Fibroblast of skin of back (primary cell): ENCODE results near the gene TGFBR2.

ENCODE experiments used
- DNase-seq: peaks from one replicate; pipeline ENCODE4 v3.0.0-alpha.2; 2013

TGFBR2 gene

DNA sequence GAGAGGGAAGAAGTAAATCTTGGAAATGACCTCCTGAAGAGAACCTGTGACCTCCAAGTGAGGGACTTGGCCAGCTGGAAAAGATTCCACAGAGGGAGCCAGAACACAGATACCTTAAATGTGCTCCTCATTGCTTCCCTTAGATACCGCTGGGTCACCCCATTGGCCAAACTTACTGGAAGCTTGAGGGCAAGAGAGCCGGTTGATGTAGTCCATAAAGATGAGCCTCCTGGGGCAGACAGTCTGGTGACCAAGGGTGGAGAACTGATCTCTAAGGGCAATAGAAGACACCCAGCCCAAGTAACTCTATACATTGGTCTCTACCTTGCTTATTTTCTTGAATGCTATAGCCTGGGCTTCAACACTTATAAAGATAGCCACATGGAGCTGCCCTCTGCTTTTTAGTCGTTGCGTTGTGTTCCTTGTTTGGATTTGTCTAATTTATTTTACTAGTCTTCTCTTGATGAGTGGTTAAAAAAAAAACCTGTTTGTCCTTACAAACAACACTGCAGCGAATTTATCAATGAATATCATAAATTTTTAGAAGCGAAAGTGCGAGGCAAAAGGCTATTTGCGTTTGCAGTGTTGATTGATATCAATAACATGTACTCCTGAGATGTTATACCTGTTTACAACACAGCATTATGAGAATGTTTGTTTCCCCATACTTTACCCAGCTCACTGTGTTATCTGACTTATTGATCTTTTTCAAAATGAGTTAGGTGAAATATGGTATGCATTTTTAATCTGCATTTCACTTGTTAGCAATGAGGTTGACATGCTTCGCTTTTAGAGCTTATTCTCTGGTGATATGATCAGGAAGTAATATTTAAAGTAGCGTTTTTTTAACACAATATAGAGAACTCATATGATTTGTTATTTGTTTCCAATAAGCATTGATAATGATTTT, 31.2 kb downstream of the TGFBR2 start:
- no peak for DNase-seq

DNA sequence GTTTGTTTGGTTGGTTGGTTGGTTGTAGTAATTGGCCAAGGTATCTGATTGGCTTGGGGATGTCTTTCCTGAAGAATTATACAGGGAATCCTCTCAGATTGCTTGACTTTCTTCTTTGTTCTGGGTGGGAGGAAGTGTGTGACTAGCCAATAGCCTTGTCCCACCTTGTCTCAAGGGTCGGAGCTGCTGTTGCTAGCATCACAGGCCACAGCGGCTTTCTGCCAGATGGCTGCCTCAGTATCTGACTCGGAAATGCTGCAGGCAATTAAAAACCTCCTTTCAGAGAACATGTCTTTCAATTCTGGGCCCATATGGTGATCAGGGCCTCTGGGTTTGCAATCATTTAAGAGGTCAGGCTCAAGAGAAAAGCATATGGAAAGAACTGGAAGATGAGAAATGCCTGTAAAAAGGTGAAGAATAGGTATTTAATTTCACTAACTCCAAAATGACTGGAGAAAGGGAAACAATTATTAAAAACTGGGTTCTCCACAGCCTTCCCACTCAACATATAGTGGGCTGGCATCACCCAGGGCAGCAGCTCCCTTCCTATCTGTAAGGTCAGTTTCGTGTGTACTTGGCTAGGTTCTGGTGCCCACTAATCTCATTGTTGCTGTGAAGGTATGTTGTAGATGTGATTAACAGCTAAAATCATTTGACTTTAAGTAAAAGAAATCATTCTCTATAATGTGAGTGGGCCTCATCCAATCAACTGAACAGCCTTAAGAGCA, 32.4 kb downstream of the TGFBR2 start:
- DNase-seq = no peak

DNA sequence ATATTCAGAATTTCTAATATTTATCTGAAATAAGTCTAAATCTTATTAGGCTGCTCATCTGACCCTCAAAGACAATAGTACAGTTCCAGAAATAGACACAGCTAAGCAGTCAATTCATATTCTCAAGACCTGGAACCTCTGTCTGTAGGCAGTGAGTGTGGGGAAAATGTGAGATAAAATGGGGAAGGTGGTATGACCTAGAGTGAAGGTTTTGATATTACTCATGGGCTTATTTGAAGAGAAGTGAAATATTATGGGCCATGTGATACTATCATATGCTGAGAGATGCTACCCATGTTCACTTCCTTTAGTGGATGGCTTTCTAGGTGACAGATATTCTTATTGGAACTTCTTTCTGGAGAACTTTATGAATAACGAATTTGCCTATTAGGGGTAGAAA, 33.5 kb downstream of the TGFBR2 start:
- no peak for DNase-seq

DNA sequence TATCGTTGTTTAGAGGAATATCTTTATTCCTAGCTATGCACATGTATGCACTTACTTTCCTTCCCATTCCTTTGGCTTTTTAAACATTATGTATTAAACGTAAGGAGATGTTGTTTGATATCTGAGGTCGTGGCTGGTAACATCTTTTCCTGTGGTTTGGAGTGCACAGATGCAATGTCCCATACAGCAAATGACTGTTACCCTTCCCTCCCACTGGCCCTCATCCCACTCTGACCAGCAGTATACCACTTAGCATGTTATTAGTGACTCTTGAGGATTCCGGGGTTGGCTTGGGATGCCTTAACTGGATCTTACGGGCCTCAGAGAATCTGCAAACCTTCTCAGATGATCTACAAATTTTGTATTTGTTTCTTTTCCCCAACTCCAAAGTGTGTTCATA, 34.5 kb downstream of the TGFBR2 start:
- DNase-seq = no peak

DNA sequence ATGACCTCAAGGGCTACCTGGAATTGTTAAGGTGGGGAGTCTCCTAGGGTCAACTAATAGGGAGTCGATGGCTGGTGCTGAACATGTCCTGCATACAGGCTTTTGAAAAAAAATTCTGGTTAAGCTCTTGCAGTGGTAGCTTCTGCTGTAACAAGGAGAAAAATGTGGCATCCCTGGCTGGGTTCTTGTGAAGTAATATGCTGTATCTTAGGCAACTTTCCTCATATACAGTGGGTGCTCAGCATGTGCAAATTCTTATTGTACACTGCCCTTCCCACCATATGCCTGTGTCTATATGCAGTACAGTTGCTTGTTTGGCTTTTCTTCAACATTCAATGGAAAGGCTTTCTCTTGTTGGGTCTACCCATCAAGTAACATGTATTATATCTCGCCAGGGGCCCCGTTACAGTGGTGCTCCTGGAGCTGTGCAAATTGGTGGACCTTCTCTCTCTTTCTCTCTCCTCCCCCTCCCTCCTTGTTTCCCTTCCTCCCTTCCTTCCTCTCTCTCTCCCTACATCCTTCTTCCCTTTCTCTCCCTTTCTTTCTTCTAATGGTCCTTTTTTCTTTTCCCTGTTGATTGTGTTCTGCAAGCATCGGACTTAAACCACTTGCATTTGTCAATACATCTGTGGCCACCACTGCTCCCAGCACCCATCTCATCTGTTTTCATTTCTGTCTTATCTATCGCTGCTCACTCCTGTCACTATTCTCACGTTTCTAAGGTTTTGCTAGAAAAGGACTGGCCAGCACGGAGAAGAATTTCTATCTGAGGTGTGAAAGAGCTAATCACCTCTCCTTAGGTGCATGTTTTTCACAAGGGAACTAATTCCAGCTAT, 35.2 kb downstream of the TGFBR2 start:
- no peak for DNase-seq

DNA sequence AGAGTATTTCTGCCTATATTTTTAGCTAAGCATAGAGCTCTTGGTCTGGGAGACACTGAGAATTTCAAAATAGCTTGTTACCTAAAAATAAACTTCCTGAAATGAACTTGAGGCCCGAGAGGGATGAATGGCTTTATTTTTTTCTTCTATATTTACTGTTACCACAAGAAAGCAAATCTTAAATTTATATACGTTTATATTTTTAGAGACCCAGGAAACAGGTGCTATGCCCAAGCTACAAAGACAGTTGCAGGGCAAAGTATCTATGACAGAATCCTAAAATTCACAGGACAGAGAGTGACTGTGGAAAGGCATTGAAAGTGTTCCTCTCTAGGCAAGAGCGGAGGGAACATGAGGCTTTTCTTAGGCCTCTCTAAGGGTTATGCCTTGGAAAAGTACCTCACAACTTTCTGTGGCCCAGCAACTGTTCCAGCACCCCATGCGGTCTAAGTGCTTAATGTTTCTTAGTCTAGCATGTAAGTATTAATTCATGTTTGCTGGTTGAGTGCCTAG, 36.5 kb downstream of the TGFBR2 start:
- DNase-seq = no peak

DNA sequence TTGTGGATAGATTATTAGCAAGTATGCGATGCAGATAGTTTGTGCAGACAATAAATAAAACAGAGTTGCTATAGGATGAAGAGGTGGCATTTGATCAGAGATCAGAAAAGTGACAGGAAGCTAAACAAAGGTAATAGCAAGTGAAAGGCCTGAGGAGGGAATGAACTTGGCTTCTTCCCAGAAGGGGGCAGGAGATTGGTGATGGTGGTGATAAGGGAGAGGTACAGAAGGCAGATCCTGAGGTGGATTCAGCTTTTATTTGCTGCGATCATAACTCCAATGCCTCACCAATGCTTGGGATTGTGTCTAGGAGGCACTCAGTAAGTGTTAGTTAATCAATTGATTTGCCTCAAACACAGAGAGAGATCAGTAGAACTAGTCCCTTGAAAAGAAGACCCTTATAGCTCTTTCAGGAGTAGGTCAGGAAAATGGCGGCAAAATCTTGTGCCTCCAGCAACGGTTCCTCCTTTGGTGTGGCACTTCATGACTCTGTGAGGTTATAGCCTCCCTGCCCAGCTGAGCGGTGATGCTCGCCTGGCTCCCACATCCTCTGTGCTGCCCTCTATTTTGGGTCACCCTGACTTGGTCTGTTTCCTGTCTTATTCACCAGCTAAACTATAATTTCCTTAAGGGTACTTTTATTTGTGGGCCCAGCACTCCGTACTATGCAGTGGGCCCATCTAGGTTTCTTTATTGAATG, 37.5 kb downstream of the TGFBR2 start:
- no peak for DNase-seq

DNA sequence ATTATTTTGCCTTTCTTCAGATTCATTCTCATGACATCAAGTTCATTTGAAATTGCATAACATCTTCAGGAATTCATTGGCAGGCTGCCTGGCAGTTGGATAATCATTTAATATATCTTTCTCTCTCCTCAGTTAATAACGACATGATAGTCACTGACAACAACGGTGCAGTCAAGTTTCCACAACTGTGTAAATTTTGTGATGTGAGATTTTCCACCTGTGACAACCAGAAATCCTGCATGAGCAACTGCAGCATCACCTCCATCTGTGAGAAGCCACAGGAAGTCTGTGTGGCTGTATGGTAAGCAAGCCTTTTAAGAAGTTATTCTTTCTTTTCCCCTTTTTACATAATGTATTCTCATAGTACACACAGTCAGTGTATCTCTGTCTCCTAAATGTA, 38.2 kb downstream of the TGFBR2 start:
- DNase-seq = peak; percentile 70

DNA sequence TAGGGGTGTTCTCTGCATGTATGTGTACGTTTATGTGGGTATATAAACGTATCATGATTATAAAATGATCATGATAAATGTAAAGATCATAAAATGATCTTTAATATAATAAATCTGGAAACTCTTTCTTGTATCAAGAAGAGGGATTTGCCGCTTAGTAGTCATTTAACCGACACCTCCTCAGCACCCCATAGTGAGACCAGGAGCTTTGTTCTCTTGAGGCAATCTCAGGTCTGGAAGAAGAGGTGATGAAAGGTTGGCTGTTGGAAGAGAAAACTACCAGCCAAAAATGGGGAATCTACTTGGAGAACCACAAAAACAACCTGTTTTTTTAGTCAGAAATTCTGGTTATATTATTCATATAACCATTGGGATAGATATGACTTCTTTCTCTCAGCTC, 38.7 kb downstream of the TGFBR2 start:
- DNase-seq = no peak

DNA sequence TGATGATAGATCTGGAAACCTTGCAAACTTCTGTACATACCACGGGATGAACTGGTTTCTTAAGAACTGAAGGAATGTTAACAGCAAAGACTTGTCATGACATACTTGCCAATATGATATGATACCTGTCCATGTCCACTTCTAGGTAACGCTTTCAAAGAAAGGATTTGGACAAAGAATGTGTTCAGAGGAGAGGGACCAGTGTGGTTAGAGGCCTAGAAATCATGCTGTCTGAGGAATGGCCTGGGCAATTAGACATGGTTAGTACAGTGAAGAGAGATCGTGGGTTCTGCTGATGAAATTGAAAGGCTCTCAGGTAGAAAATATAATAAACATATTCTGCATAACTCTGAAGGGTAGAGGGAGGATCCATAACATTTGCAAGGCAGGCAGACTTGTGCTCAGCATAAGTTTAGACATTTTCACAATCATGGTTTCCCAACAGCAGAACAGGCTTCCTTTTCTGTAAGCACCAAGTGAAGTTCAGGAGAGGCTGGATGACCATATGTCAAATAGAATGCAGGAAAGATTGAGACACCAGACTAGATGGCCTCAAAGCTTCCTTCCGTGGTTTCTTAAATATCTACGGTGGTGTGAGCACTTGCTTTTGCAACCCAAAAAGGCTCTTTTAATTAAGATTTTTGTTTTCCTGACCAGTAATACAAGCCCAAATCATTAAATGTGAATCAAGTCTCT, 39.9 kb downstream of the TGFBR2 start:
- DNase-seq = no peak

DNA sequence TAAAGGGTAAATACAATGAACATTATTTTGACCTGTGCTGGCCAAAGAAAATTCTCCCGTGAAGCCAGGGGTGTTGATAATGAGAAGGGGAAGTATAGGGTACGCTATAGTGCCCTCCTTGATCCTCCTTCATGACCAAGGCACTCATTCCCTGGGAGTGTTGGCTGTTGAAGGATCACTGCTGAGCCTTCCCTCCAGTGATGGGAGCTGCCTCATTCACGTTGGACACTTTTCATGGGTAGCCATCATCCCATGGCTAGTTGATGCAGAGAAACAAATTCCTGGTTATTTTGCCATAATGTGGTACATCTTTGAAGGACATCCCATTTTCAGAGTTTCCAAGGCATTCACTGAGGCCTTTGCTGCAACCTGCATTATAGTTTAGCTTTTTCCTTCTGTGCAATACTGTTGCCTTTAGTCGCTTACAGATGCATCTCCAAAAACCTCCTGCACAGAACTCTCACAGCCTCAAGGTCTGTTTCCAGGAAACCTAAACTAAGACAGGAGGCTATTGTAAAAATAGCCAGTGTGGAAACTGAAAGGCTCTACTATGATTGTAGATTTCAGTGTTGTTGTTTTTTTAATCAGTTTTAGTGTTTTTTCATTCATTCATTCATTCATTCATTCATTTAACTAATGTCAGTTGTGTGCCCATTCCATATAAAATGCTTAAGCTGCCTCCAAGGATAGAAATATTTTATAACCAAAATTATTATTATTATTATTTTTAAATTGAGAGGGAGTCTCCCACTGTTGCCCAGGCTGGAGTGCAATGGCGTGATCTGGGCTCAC, 40.8 kb downstream of the TGFBR2 start:
- DNase-seq = no peak

DNA sequence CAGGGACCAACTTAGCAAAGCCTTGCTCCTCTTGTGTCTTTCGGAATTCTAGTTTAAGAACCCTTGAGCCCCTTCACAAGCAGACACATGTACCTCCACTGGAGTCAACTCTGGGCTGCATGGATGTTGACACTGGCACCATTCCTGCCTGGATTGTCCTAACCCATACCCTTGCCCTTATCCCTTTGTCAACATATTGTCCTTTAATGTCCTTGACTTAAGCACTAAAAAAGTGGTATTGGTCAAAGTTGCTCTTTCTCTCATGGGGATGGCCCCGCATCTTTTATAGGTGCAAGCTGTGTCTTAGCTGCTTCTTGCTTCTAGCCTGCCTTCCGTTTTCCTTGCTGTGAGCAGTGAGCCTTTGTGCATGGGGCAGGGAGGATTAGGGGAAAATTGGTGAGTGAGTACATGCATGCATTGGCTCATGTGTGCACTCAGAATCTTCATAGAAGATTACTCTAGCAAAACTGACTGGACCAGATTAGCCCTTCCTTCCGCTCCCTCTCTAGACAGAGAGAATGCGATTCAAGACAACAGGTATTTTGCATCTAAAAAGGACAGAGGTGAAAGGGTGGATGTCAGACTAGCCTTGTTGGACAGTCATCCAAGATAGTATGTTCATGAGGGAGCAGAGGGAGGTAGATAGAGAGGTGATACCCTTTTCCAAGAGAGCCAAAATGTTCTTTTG, 42.4 kb downstream of the TGFBR2 start:
- DNase-seq = no peak

DNA sequence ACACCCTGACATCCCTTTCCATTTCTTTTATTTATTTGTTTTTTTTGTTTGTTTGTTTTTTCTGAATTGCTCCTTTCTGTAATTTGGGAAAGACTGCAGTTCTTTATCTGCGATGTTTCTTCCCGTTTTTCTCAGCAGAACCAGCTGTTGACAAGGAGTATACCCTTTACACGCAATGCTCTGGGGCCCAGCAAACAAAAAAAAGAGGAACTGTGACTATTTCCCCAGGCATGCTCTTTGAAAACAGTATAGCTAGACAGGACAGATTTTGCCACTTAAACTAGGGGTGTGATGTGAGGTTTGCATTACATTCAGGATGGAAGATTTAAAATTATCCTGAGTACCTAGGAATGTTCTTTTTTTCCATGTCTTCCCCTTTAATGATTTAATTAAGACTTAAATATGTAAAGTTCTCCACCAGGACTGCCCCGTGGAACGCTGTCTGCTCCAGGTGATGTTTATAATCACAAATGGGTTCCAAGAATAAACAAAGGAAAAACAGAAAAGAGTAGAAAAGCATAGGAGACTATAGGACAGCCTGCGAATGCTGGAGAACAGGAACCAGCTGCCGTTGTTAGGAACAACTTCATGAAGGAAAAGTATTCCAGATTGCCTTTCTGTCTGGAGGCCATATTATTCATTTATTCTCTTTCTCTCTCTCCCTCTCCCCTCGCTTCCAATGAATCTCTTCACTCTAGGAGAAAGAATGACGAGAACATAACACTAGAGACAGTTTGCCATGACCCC, 43.3 kb downstream of the TGFBR2 start:
- peak; percentile 92 for DNase-seq

DNA sequence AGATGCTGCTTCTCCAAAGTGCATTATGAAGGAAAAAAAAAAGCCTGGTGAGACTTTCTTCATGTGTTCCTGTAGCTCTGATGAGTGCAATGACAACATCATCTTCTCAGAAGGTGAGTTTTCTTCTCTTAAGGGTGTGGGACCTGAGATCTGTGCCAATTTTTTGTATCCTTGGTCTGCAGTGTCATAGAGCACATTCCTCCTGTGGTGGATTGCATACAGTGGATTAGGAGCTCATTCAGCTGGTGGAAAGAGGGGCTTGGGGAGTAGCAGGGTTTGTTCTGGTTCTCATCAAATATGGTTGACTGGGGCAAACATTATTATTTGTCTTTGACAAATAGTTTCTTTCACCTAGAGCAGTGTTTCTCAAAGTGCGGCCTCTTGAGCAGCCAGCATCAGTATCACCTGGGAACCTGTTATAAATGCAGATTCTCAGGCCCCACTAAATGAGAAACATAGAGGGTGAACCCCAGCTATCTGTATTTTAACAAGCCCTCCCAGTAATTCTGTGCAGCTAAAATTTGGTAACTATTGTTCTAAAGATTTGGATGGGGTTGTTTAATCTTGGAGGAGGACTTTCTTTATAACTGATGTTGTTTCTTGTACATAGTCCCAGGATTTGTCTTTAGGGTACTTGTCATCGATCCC, 44.1 kb downstream of the TGFBR2 start:
- DNase-seq = no peak

DNA sequence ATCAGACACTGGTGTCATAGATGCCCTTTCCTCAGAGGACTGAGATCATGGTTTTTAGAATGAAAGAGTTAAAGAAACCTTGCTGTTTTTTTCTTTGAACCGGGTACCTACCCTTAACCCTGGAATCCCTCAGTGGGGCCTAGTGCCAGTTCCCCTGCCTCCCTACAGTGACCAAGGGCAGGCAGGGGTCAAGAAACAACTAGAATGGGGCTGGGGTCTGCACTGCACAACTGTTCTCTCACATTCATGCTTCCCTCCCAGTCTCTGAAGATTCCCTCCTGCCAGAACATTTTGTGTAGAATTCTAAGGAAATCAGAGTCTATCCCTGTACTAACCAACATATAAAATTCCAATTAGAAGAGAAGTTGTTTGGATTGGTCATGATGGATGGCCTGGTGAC, 47.9 kb downstream of the TGFBR2 start:
- DNase-seq = no peak

DNA sequence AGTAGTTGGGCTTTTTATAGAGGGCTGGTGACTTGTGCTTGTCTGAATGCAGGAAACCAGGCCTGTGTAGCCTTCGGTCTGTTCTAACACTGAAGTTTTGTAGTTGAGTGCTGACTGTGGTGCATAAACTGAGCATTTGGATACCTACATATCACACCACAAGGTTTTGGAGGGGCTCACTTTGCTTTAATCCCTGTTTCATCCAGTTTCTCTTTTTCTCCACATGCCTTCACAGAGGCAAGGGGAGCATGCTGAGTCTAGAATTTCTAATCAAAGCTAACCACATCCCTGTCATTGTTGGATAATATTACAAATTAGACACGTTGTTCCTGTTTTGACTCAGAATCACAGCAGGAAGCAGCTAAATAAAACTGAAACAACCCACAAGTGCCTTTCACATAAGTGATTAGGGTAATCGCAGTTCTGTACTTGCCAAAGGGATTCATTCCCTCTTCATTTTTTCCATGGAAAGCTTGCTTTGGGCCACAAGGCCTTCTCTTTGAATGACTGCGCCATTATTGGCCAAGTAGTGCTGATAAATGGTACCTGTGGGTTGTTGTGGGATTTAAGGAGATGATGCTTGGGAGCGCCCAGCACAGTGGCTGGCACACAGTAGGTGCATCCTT, 48.9 kb downstream of the TGFBR2 start:
- peak; percentile 67 for DNase-seq

DNA sequence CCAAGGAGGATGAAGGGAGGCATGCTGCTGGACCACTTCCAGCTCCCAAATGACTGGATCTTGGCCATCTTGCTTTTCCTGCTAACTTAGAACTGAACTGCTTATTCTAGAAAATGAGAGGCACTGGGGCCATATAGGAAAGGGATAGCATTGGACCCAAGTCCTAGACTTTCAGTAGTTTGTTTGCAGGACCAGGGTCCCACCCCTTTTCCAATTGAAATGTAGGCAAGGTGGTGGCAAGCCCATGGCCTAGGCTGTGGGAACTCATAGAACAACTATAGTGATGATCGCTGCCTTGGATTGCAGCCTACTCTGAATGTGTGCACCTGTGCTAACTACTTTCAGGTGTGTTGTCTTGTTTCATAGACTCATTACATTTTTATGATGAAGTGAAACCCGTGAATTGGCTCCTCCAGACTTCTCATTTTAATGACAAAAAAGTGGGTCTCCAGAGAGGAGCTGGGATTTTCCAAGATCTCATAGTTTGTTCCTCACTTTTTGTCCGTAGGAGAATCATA, 50.3 kb downstream of the TGFBR2 start:
- no peak for DNase-seq

DNA sequence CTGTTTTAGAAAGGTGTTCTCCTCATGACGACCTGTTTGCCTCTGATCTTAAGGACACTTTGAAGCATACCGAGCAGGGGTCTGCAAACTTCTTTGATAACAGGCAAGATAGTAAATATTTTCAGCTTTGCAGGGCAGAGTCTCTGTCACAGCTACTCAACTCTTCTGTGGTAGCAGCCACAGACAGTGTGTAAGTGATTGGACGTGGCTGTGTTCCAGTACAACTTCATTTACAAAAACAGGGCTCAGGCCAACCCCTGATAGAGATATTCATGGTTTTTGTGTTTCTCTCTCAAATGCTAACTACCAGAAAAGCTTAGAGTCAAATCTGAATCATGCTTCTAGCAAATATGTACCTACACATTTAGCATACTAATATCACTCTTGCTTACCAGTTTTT, 51.5 kb downstream of the TGFBR2 start:
- DNase-seq = peak; percentile 35
